HepG2 (cell line): Measurements from ENCODE around the gene ATRIP. TPM values are rescaled to one million over a fixed set of nuclear protein-coding genes. Genes with fewer than 3 reads are reported as not detected.

ENCODE experiments used
- BCL3 ChIP-seq: sonication (generic); formaldehyde crosslinking; IDR thresholded peaks from 2 replicates; pipeline ENCODE4 v1.5.1; 2020; ENCODE audit warnings: mild to moderate bottlenecking, missing genetic modification reagents, moderate library complexity
- FOSL2 ChIP-seq: sonication (generic); formaldehyde crosslinking; IDR thresholded peaks from 2 replicates; pipeline ENCODE4 v1.4.0; 2020; ENCODE audit warnings: missing genetic modification reagents
- KLF6 ChIP-seq: IDR thresholded peaks from 2 replicates; pipeline ENCODE4 v1.8.0; 2016; ENCODE audit warnings: missing biosample characterization, missing genetic modification reagents
- MTF2 ChIP-seq: sonication (generic); formaldehyde crosslinking; IDR thresholded peaks from 2 replicates; pipeline ENCODE4 v1.5.0; 2020; ENCODE audit warnings: missing genetic modification reagents, borderline replicate concordance
- RXRB ChIP-seq: IDR thresholded peaks from 2 replicates; pipeline ENCODE4 v1.6.1; 2016; ENCODE audit warnings: borderline replicate concordance, missing genetic modification reagents, missing compliant biosample characterization
- STAT6 ChIP-seq: sonication (generic); formaldehyde crosslinking; IDR thresholded peaks from 2 replicates; pipeline ENCODE4 v1.4.0; 2020; ENCODE audit warnings: missing genetic modification reagents, mild to moderate bottlenecking, borderline replicate concordance
- THAP9 ChIP-seq: sonication (generic); formaldehyde crosslinking; IDR thresholded peaks from 2 replicates; pipeline ENCODE4; 2020; ENCODE audit warnings: missing genetic modification reagents, mild to moderate bottlenecking, borderline replicate concordance
- TOE1 ChIP-seq: sonication (generic); formaldehyde crosslinking; IDR thresholded peaks from 2 replicates; pipeline ENCODE4 v1.4.0; 2020; ENCODE audit warnings: mild to moderate bottlenecking, missing genetic modification reagents
- ZBTB25 ChIP-seq: IDR thresholded peaks from 2 replicates; pipeline ENCODE4 v1.6.1; 2018; ENCODE audit warnings: missing genetic modification reagents
- ZBTB26 ChIP-seq: IDR thresholded peaks from 2 replicates; pipeline ENCODE4 v1.6.1; 2016; ENCODE audit warnings: missing compliant biosample characterization, missing genetic modification reagents, borderline replicate concordance
- ZFY ChIP-seq: sonication (generic); formaldehyde crosslinking; IDR thresholded peaks from 2 replicates; pipeline ENCODE4 v1.4.0; 2020; ENCODE audit warnings: missing genetic modification reagents
- ZNF709 ChIP-seq: sonication (generic); formaldehyde crosslinking; IDR thresholded peaks from 2 replicates; pipeline ENCODE4 v1.5.0; 2020; ENCODE audit warnings: mild to moderate bottlenecking, missing genetic modification reagents
- ZNF773 ChIP-seq: sonication (generic); formaldehyde crosslinking; IDR thresholded peaks from 2 replicates; pipeline ENCODE4 v1.4.0; 2020; ENCODE audit warnings: missing genetic modification reagents, borderline replicate concordance
- polyA plus RNA-seq, 8 experiments: library from polyadenylated mRNA; depleted of rRNA in 3 of 8; stranded (reverse) in 7 of 8; unstranded in 1 of 8; fragments of >200 nt; fragmentation: Illumina TruSeq in 4 of 8; extraction: Trizol in 4 of 8; gene quantifications; 2 replicates each; pipeline versions ENCODE4 v1.2.1 to v1.2.3, GENCODE V29; 2011 to 2016; ENCODE audit warnings: low read depth in 4 of 8, missing spikeins in 1 of 8, mixed read lengths in 1 of 8; ENCODE audit not compliant: insufficient read depth in 1 of 8
- total RNA-seq, 5 experiments: library from RNA; depleted of rRNA; stranded (reverse); fragments of >200 nt; fragmentation: Illumina TruSeq; extraction: Trizol; gene quantifications; 2 replicates each; pipeline ENCODE4 v1.2.3, GENCODE V29; 2016; ENCODE audit warnings: low read depth in 1 of 5
- TF ChIP-seq, protein P1 (sequence below): conservative IDR thresholded peaks from 2 replicates; pipeline ENCODE4 v1.6.1; 2018; ENCODE audit warnings: missing genetic modification reagents
- TF ChIP-seq, protein P2 (sequence below): sonication (generic); formaldehyde crosslinking; IDR thresholded peaks from 2 replicates; pipeline ENCODE4 v1.8.1; 2023; ENCODE audit warnings: mild to moderate bottlenecking, missing genetic modification reagents

The ATRIP gene
- total and polyA plus RNA-seq, 2 of the 13 experiments (the other 11 are each of a cell fraction or from before 2014, with no cell fraction given): 5.1 to 12.5 TPM

GRCh38 chr3:48465531-48466378 is 19.2 kb downstream of the ATRIP start (continued):
- TF ChIP-seq ZNF773 (no peak), RXRB (peak; percentile 72; the same call in 1 of the 2 replicates), ZBTB26 (no peak), ZBTB25 (peak; percentile 22; the same call in 1 of the 2 replicates), FOSL2 (CRISPR knock-in tag) (peak; percentile 62), KLF6 (no peak), TOE1 (CRISPR knock-in tag) (no peak), STAT6 (CRISPR knock-in tag) (no peak), ZFY (CRISPR knock-in tag) (peak; percentile 57; the same call in 1 of the 2 replicates), ZNF709 (CRISPR knock-in tag) (no peak), MTF2 (no peak), THAP9 (CRISPR knock-in tag) (no peak), BCL3 (CRISPR knock-in tag) (no peak)
- TF ChIP-seq, protein P1, sequence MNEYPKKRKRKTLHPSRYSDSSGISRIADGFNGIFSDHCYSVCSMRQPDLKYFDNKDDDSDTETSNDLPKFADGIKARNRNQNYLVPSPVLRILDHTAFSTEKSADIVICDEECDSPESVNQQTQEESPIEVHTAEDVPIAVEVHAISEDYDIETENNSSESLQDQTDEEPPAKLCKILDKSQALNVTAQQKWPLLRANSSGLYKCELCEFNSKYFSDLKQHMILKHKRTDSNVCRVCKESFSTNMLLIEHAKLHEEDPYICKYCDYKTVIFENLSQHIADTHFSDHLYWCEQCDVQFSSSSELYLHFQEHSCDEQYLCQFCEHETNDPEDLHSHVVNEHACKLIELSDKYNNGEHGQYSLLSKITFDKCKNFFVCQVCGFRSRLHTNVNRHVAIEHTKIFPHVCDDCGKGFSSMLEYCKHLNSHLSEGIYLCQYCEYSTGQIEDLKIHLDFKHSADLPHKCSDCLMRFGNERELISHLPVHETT: no peak
- TF ChIP-seq, protein P2, sequence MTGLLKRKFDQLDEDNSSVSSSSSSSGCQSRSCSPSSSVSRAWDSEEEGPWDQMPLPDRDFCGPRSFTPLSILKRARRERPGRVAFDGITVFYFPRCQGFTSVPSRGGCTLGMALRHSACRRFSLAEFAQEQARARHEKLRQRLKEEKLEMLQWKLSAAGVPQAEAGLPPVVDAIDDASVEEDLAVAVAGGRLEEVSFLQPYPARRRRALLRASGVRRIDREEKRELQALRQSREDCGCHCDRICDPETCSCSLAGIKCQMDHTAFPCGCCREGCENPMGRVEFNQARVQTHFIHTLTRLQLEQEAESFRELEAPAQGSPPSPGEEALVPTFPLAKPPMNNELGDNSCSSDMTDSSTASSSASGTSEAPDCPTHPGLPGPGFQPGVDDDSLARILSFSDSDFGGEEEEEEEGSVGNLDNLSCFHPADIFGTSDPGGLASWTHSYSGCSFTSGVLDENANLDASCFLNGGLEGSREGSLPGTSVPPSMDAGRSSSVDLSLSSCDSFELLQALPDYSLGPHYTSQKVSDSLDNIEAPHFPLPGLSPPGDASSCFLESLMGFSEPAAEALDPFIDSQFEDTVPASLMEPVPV (CRISPR knock-in tag): no peak
